ENCODE results near the gene BCAS3. TPM values are rescaled to one million over a fixed set of nuclear protein-coding genes. Genes with fewer than 3 reads are reported as not detected.
"Not testable (repeated sequence)": the region's sequence is repeated elsewhere in the genome, so short reads cannot be mapped to it uniquely, and the experiment has no call there.

Gene BCAS3
- total RNA-seq, 4 donors from 2014 or later = 41.0 to 81.4 (median 45.6) TPM

- 44% methylated on average over 2 of the region's 2 CpGs for WGBS
- Histone ChIP-seq H3K27me3 (no peaks in the 10 kb centered on the region), H3K36me3 (peaks cover 6% of the 10 kb centered on the region), H3K4me3 (no peak overlapping the region), H3K4me1 (peaks cover 1% of the 10 kb centered on the region), H3K27ac (peak overlapping the region; percentile 62), H3K9me3 (no peaks in the 10 kb centered on the region)
- TF ChIP-seq POLR2A (IDR thresholded peaks at IDR 0.05) = no peak
- no peak for DNase-seq (ENCODE audit: low spot score in 2 of 2)
These were observed 6.2 kb upstream of the BCAS3 start for GRCh38 chr17:60671482-60671881.

- not testable (repeated sequence) for H3K9me3 ChIP-seq; H3K36me3 ChIP-seq; H3K27ac ChIP-seq; H3K4me3 ChIP-seq; H3K27me3 ChIP-seq; DNase-seq (ENCODE audit: low spot score in 2 of 2)
- peaks cover 15% of the 10 kb centered on the region for H3K4me1 ChIP-seq
- WGBS = 93% methylated on average over 7 of the region's 7 CpGs
These were observed 3.0 kb upstream of the BCAS3 start for GRCh38 chr17:60674637-60675036.

- no peak for DNase-seq (ENCODE audit: low spot score in 2 of 2)
- H3K4me3 ChIP-seq = no peak overlapping the region
- no peak overlapping the region for H3K27ac ChIP-seq
- H3K9me3 ChIP-seq = no peaks in the 10 kb centered on the region
- peaks cover 15% of the 10 kb centered on the region for H3K4me1 ChIP-seq
- TF ChIP-seq POLR2A (IDR thresholded peaks at IDR 0.05) = no peak
- no peak for TF ChIP-seq EP300 (IDR thresholded peaks at IDR 0.05)
- TF ChIP-seq POLR2AphosphoS5 (IDR thresholded peaks at IDR 0.05) = no peak
- no peak for TF ChIP-seq CTCF (IDR thresholded peaks at IDR 0.05)
- no peaks in the 10 kb centered on the region for H3K27me3 ChIP-seq
- WGBS = 92% methylated on average over 6 of the region's 6 CpGs
- peaks cover 2% of the 10 kb centered on the region for H3K36me3 ChIP-seq
These were observed 1.7 kb upstream of the BCAS3 start for GRCh38 chr17:60675997-60676396.

- no peaks in the 10 kb centered on the region for H3K27me3 ChIP-seq
- H3K27ac ChIP-seq = peak overlapping the region; percentile 83
- peak overlapping the region; percentile 79 for H3K4me3 ChIP-seq
- H3K4me1 ChIP-seq = peaks cover 15% of the 10 kb centered on the region
- no peak for TF ChIP-seq POLR2AphosphoS5 (IDR thresholded peaks at IDR 0.05)
- TF ChIP-seq POLR2A (IDR thresholded peaks at IDR 0.05) = peak in 1 of 2 donors; percentile 42
- 28% methylated on average over 17 of the region's 17 CpGs for WGBS
- no peak for DNase-seq (ENCODE audit: low spot score in 2 of 2)
- H3K9me3 ChIP-seq = no peaks in the 10 kb centered on the region
- H3K36me3 ChIP-seq = peaks cover 9% of the 10 kb centered on the region
These were observed 818 bp upstream of the BCAS3 start for GRCh38 chr17:60676758-60677307.

- no peaks in the 10 kb centered on the region for H3K27me3 ChIP-seq
- DNase-seq (ENCODE audit: low spot score in 2 of 2) = no peak
- TF ChIP-seq POLR2A (IDR thresholded peaks at IDR 0.05) (no peak), EP300 (IDR thresholded peaks at IDR 0.05) (no peak), CTCF (IDR thresholded peaks at IDR 0.05) (no peak), POLR2AphosphoS5 (IDR thresholded peaks at IDR 0.05) (no peak)
- peak overlapping the region; percentile 79 for H3K4me3 ChIP-seq
- H3K9me3 ChIP-seq = no peaks in the 10 kb centered on the region
- H3K27ac ChIP-seq = peak overlapping the region; percentile 83
- peaks cover 15% of the 10 kb centered on the region for H3K4me1 ChIP-seq
- 8% methylated on average over 6 of the region's 6 CpGs for WGBS
- H3K36me3 ChIP-seq = peaks cover 15% of the 10 kb centered on the region
These were observed 430 bp downstream of the BCAS3 start for GRCh38 chr17:60678118-60678444.

- peaks cover 15% of the 10 kb centered on the region for H3K4me1 ChIP-seq
- H3K27ac ChIP-seq = no peak overlapping the region
- DNase-seq (ENCODE audit: low spot score in 2 of 2) = no peak
- TF ChIP-seq CTCF (IDR thresholded peaks at IDR 0.05) = no peak
- no peak for TF ChIP-seq EP300 (IDR thresholded peaks at IDR 0.05)
- TF ChIP-seq POLR2AphosphoS5 (IDR thresholded peaks at IDR 0.05) = no peak
- TF ChIP-seq POLR2A (IDR thresholded peaks at IDR 0.05) = no peak
- H3K9me3 ChIP-seq = no peaks in the 10 kb centered on the region
- peaks cover 25% of the 10 kb centered on the region for H3K36me3 ChIP-seq
- no peaks in the 10 kb centered on the region for H3K27me3 ChIP-seq
- H3K4me3 ChIP-seq = no peak overlapping the region
- 76% methylated on average over 4 of the region's 4 CpGs for WGBS
These were observed 1.6 kb downstream of the BCAS3 start for GRCh38 chr17:60679287-60679686.

GRCh38 chr17:60680754-60681153 lies 3.1 kb downstream of the BCAS3 start:
- DNase-seq (ENCODE audit: low spot score in 2 of 2) = no peak
- no peak overlapping the region for H3K4me3 ChIP-seq
- peaks cover 15% of the 10 kb centered on the region for H3K4me1 ChIP-seq
- H3K27ac ChIP-seq = no peak overlapping the region
- WGBS = 98% methylated on average over 6 of the region's 6 CpGs
- peaks cover 36% of the 10 kb centered on the region for H3K36me3 ChIP-seq
- no peaks in the 10 kb centered on the region for H3K27me3 ChIP-seq
- TF ChIP-seq POLR2AphosphoS5 (IDR thresholded peaks at IDR 0.05) (no peak), EP300 (IDR thresholded peaks at IDR 0.05) (no peak), POLR2A (IDR thresholded peaks at IDR 0.05) (no peak), CTCF (IDR thresholded peaks at IDR 0.05) (no peak)
- no peaks in the 10 kb centered on the region for H3K9me3 ChIP-seq
